ENCODE results near the gene P2RX6. TPM values are rescaled to one million over a fixed set of nuclear protein-coding genes. Genes with fewer than 3 reads are reported as not detected.
"Not testable (repeated sequence)": the region's sequence is repeated elsewhere in the genome, so short reads cannot be mapped to it uniquely, and the experiment has no call there.

Gene P2RX6
- total RNA-seq, 1 donor from 2014 or later = not detected

DNA sequence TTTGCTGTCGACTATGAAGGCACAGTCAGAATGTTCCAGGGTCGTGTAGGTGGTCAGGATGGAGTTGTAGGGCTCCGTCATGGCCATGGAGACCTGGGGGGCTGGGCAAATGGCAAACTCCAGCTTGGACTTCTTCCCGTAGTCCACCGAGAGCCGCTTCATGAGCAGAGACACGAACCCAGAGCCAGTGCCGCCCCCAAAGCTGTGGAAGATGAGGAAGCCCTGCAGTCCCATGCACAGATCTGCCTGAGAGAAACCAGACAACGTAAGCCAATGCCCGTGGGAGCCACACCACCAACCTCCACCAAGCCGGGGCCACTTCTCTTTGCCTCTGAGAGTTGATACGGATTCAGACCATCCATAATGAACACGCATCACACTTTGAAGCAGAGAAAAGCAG, 5.8 kb upstream of the P2RX6 start:
- H3K4me1 Mint-ChIP-seq, H3K27me3 Mint-ChIP-seq: not testable (repeated sequence)

GRCh38 chr22:21009638-21010425, 5.1 kb upstream of the P2RX6 start:
- Mint-ChIP-seq H3K4me1 (peaks cover 9% of the 10 kb centered on the region), H3K4me3 (no peak overlapping the region), H3K36me3 (ENCODE audit: low read depth) (no peaks in the 10 kb centered on the region), H3K27me3 (peaks cover 9% of the 10 kb centered on the region), H3K27ac (no peak overlapping the region), H3K9me3 (no peaks in the 10 kb centered on the region)
- peak; percentile 84 for DNase-seq
- intact Hi-C loops (cut with micrococcal nuclease) = loop anchor here (10.0 kb wide), 1 partner anchor 1155 kb away; the partner anchor contains the start of genes GNB1L and RTL10

More for the DNA sequence above, 5.8 kb upstream of the P2RX6 start:
- H3K36me3 Mint-ChIP-seq (ENCODE audit: low read depth); DNase-seq; H3K9me3 Mint-ChIP-seq; H3K4me3 Mint-ChIP-seq; H3K27ac Mint-ChIP-seq: not testable (repeated sequence)
- intact Hi-C loops (cut with micrococcal nuclease) = loop anchor here (10.0 kb wide), 1 partner anchor 1154 kb away; the partner anchor contains the start of genes GNB1L and RTL10

DNA sequence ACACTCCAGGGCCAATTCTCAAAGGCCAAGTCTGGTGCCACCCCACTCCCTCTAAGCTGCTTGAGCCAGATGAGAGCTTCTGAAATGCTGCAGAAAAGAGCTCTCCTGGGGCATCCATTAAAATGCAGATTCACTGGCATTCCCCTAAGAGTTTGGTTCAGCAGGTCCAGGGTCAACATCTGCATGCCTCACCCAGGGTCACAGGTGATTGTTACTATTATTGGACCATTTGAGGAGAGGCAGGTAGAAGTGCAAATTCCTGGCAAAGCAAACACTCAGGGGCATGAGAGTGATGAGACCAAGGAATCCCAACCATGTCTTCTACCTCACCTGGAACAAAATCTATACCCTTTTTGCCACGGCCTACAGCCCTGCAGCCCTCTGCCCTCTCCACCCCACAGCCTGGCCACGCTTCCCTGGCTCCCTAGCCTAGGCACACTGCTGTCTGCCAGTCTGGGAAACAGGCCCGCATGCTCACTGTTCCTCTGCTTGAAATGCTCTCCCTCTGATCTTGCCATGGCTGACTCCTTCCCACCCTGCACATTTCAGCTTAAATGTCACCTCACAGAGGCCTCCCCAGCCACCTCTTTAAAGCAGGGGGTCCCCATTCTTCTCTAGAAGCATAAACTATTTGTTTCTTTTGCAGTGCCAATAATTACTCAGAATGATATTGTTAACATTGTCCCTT, 4.4 kb upstream of the P2RX6 start:
- Mint-ChIP-seq H3K36me3 (ENCODE audit: low read depth) (no peaks in the 10 kb centered on the region), H3K4me1 (peaks cover 13% of the 10 kb centered on the region), H3K27ac (no peak overlapping the region), H3K4me3 (no peak overlapping the region), H3K27me3 (peaks cover 12% of the 10 kb centered on the region), H3K9me3 (no peaks in the 10 kb centered on the region)
- intact Hi-C loops (cut with micrococcal nuclease) = no loop called here
- no peak for DNase-seq

- no peak for DNase-seq
- Mint-ChIP-seq H3K27me3 (peaks cover 9% of the 10 kb centered on the region), H3K4me1 (peaks cover 13% of the 10 kb centered on the region), H3K9me3 (no peaks in the 10 kb centered on the region), H3K36me3 (ENCODE audit: low read depth) (no peaks in the 10 kb centered on the region), H3K27ac (no peak overlapping the region), H3K4me3 (no peak overlapping the region)
- intact Hi-C loops (cut with micrococcal nuclease) = no loop called here
These were observed 2.2 kb upstream of the P2RX6 start for GRCh38 chr22:21012446-21013407.

DNA sequence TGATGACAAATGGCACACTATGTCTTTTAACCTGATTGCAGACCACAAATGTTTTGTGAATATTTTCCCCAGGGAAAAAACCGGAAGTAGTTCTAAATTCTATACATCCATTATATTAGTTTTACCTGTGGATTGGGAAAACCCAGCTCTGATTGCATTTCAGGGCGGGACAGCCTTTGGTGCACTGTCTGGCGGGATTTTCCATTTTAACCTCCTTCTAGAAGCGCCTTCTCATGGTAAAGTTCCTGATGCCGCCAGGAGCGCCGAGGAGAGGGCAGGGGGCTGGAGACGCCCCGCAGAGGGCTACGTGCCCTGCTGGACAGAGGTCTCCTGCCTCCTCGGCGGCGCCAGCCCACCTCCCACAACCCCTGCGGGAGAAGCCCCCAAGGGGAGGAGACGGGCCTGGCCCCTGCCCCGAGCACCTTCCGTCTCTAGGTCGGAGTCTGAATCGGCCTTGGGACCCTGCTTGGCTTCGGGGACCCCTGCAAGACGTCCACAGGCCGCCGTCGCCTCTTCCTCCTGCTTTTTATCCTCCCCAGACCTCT, 1.2 kb upstream of the P2RX6 start:
- intact Hi-C loops (cut with micrococcal nuclease) = loop anchor here (1.0 kb wide), 1 partner anchor 11 kb away; the partner anchor contains the start of gene THAP7
- Mint-ChIP-seq H3K9me3 (no peaks in the 10 kb centered on the region), H3K27me3 (peaks cover 9% of the 10 kb centered on the region), H3K36me3 (ENCODE audit: low read depth) (no peaks in the 10 kb centered on the region), H3K27ac (peak overlapping the region; percentile 23), H3K4me3 (peak overlapping the region; percentile 78), H3K4me1 (peaks cover 13% of the 10 kb centered on the region)
- no peak for DNase-seq

- Mint-ChIP-seq H3K36me3 (ENCODE audit: low read depth) (no peaks in the 10 kb centered on the region), H3K4me1 (peaks cover 13% of the 10 kb centered on the region), H3K27me3 (peaks cover 9% of the 10 kb centered on the region), H3K4me3 (peak overlapping the region; percentile 78), H3K9me3 (no peaks in the 10 kb centered on the region), H3K27ac (peak overlapping the region; percentile 23)
- peak; percentile 95 for DNase-seq
- intact Hi-C loops (cut with micrococcal nuclease) = loop anchor here (1.0 kb wide), 1 partner anchor 12 kb away; the partner anchor contains the start of gene THAP7
These were observed 701 bp upstream of the P2RX6 start for GRCh38 chr22:21014202-21014725.

DNA sequence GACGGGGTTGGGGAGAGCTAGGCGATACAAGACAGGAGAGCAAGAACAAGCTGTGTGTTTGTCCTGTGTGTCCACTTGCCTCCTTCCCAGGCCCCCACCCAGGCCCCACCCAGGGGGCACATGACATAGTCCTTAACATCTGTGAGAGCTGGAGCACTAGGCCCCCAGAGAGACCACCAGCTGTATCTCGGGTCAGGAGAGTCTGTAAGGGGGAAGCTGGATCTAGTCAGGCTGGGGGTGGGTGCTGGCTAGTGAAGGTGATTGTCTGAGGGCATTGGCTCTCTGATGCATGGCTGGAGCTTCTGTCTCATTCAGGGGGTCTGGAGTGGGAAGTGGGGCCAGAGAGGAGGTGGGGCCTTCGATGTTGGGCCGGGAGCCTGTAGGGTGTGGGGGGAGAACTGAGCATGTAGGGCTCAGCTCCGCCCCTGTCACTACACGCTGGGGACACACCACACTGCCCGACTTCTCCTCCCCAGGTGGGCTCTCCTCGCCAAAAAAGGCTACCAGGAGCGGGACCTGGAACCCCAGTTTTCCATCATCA, 571 bp downstream of the P2RX6 start:
- intact Hi-C loops (cut with micrococcal nuclease) = no loop called here
- no peak overlapping the region for H3K27ac Mint-ChIP-seq

DNA sequence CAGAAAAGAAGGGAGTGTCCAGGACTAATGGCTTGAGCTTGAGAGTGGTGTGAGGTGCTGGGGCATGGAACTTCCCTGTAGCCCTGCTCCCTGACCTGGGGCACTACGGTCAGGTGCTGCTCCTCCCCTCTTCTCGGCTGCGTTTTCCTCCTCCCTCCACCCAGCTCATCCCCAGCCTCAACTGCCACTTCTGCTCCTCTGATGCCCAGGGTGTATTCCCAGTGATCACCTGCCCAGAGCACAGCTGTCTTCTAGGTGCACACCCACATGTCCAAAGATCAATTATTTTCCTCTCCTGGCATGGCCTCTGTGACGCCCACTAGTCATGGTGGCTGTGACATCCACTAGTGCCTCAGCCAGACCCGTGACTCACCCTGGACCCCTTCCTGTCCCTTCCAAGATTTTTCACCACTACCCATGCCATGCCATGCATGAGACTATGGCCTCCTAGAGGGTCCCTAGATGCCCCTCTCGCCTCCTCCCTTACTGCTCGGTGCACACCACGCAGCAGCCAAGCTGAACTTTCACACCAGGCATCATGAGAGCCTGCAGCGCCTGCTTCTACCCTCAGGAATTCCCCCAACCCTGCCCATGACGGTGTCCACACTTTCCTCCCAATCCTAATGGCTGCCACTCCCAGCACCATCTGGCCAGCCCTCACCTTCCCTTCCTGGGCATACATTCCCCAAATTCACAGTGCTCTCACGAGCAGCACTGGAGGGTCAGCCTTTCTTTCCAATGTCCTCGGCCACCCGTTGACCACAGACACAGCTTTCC, 1.9 kb downstream of the P2RX6 start:
- intact Hi-C loops (cut with micrococcal nuclease) = no loop called here

More for the DNA sequence above, 571 bp downstream of the P2RX6 start:
- Mint-ChIP-seq H3K4me3 (no peak overlapping the region), H3K9me3 (no peaks in the 10 kb centered on the region), H3K4me1 (peaks cover 13% of the 10 kb centered on the region), H3K27me3 (peaks cover 11% of the 10 kb centered on the region), H3K36me3 (ENCODE audit: low read depth) (no peaks in the 10 kb centered on the region)
- no peak for DNase-seq

GRCh38 chr22:21018314-21018713, 3.3 kb downstream of the P2RX6 start:
- no peaks in the 10 kb centered on the region for H3K9me3 Mint-ChIP-seq

More for the DNA sequence above, 1.9 kb downstream of the P2RX6 start:
- Mint-ChIP-seq H3K9me3 (no peaks in the 10 kb centered on the region), H3K36me3 (ENCODE audit: low read depth) (no peaks in the 10 kb centered on the region), H3K27me3 (peaks cover 9% of the 10 kb centered on the region), H3K4me1 (peaks cover 13% of the 10 kb centered on the region), H3K27ac (no peak overlapping the region), H3K4me3 (no peak overlapping the region)
- no peak for DNase-seq

DNA sequence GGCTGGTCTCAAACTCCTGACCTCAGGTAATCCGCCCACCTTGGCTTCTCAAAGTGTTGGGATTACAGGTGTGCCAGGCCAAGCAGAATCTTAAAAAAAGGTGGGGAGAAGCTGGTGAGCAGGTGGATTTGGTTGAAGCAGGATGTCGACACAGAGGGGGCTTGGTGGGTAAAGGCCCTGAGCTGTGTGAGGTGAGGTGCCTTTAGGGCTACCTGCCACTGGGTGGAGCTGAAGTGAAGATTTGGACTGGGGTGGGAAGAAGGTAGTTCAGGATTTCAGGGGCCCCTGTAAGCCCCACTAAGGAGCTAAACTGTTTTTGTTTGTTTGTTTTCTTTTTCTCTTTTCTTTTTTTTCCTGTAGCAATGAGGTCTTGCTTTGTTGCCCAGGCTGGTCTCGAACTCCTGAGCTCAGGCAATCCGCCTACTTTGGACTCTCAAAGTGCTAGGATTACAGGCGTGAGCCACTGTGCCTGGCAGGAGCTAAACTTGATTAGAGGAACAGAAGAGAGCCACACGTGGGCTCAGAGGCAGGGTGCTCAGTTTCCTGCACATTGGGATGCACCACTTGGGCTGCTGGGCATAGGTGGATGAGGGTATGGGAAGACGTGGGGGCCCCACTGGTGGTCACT, 6.0 kb downstream of the P2RX6 start:
- H3K36me3 Mint-ChIP-seq (ENCODE audit: low read depth) = no peaks in the 10 kb centered on the region
- peaks cover 2% of the 10 kb centered on the region for H3K27me3 Mint-ChIP-seq
- peak; percentile 72 for DNase-seq
- peaks cover 8% of the 10 kb centered on the region for H3K4me1 Mint-ChIP-seq
- H3K27ac Mint-ChIP-seq = no peak overlapping the region
- H3K9me3 Mint-ChIP-seq = no peaks in the 10 kb centered on the region
- no peak overlapping the region for H3K4me3 Mint-ChIP-seq
- intact Hi-C loops (cut with micrococcal nuclease) = no loop called here

More at GRCh38 chr22:21018314-21018713, 3.3 kb downstream of the P2RX6 start:
- no peak for DNase-seq
- Mint-ChIP-seq H3K36me3 (ENCODE audit: low read depth) (no peaks in the 10 kb centered on the region), H3K4me1 (peaks cover 13% of the 10 kb centered on the region), H3K27me3 (peaks cover 9% of the 10 kb centered on the region), H3K27ac (no peak overlapping the region), H3K4me3 (no peak overlapping the region)
- intact Hi-C loops (cut with micrococcal nuclease) = no loop called here

GRCh38 chr22:21022507-21022906, 7.5 kb downstream of the P2RX6 start:
- no peak for DNase-seq
- Mint-ChIP-seq H3K27me3 (peaks cover 2% of the 10 kb centered on the region), H3K9me3 (no peaks in the 10 kb centered on the region), H3K4me3 (no peak overlapping the region), H3K27ac (no peak overlapping the region), H3K36me3 (ENCODE audit: low read depth) (no peaks in the 10 kb centered on the region), H3K4me1 (peaks cover 8% of the 10 kb centered on the region)
- intact Hi-C loops (cut with micrococcal nuclease) = no loop called here

All from activated CD4-positive, alpha-beta T cell treated with anti-CD3 and anti-CD28 coated beads, Interleukin-2, amount 10 ng/mL, durations not matched to agents 24 days and 14 days (primary cell).